GM19467 (cell line): Measurements from ENCODE around the gene EIF3L.

ENCODE experiments used
- ATAC-seq: cut with Tn5 transposase; IDR thresholded peaks from one replicate; pipeline ENCODE4 v1.9.1; 2021; ENCODE audit warnings: mild to moderate bottlenecking, moderate library complexity; ENCODE audit not compliant: unreplicated experiment

EIF3L gene

DNA sequence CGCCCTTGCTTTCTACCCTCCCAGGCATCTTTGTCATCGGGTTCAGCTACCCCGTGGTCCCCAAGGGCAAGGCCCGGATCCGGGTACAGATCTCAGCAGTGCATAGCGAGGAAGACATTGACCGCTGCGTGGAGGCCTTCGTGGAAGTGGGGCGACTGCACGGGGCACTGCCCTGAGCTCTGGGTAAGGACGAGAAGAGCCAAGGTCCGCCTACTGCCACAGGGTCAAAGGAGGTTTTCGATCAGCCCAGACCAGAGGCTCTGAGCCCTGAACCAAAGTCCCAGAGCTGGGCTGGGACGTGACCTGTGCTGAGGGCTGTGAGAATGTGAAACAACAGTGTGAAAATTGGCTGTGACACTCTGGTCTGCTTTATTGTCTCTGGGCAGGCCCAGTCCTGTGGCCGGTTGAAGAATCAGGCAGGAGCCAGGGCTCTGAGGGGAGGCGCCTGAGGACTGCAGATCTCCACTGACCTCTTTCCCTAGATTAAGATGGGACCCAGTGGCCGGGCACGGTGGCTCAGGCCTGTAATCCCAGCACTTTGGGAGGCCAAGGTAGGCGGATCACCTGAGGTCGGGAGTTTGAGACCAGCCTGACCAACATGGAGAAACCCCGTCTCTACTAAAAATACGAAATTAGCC lies 32.6 kb upstream of the EIF3L start:
- no peak for ATAC-seq

DNA sequence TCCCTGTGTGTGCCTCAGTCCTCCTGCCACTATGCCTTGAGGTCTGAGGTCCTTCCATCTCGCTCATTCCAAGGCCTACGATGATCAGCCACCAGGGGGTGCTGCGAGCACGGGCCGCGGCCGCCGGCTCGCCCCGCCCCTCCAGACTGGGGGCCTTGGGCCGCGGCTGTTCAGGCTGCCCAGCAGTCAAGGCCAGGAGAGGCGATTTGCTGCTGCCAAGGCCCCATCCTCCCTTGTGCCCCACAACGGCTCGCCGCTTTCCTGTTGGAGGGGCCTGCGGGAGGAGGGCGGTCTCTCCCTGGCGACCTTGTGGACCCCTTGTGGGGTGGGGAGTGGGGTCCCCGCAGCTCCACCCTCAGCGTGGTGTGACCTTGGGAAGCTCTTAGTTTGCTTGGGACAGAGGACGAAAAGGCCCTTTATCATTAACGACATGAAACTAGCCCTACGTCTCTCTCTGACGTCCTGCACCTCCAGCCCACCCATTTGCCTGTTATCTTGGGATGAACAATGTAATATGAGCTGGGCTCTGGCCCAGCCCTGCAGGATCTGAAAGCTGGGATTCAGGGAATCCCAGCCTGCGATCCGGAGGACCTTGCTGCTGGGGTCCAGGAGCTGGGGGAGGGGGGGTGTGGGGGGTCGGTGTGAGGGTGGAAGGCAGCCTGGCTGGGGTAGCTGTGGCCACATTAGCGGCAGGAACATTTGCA lies 31.4 kb upstream of the EIF3L start:
- no peak for ATAC-seq

DNA sequence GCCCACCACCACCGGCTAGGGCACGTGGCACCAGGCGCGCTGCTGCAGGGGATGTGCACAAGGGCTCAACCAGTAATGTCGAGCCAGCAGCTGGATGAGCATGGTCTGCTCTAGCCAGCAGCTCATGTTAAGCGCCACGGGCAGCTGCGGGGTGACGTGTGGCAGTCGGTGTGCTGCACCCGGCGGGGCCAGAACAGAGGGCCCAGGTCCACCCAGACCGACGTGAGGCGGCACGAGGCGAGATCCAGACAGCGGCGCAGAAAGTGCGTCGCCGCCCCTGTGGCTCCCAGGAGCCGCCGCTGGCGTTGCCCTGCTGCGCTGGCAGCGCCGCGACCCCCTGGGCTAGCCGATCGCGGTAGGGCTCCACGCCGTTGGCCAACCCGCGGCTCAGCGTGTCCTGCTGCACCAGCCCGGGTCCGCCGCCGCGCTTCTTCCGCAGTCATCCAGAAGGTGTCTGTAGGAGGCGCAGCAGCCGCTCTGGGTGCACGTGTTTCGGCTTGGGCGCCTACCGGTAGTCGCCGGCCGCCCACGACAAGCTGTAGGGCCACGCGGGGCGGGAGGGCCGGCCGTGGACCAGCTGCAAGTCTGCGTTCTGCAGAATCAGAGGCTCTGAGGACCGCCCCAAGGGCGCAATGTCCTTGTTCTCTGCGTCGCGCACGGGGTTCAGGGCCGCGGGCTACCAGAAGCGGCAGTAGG lies 30.7 kb upstream of the EIF3L start:
- ATAC-seq = no peak

DNA sequence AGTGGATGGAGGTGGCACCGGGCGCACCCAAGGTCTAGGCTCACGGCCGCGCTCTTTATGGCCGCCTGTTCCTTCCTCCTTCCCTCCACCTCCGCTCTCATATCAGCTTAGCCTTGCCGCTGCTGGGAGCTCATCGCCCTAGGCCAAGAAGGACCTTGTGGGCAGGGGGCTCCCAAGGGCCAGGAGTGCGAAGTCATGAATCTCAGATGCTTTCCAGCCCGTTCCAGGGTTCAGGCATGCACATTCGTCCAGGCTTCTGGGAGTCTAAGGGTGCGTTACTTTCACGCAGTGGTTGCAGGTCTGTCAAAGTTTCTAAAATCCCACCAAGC lies 30.1 kb upstream of the EIF3L start:
- no peak for ATAC-seq

DNA sequence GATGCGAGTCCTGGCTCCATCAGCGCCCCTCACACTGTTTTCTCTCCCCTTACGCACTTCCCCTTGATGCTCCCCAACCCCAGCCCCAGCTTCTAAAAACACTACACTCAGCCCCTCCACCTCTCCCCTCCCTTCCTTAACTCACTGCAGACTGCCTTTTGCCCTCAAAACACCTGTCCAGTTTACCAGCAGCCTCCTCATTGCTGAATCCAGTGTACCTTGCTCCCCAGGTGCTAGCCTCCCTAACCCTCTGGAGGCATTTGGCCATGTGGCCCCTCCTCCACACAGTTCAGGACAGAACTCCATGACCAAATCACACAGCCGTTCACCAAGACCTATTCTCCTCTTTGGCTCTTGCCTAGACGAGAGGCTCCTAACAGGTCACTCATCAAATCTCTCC lies 28.9 kb upstream of the EIF3L start:
- no peak for ATAC-seq

DNA sequence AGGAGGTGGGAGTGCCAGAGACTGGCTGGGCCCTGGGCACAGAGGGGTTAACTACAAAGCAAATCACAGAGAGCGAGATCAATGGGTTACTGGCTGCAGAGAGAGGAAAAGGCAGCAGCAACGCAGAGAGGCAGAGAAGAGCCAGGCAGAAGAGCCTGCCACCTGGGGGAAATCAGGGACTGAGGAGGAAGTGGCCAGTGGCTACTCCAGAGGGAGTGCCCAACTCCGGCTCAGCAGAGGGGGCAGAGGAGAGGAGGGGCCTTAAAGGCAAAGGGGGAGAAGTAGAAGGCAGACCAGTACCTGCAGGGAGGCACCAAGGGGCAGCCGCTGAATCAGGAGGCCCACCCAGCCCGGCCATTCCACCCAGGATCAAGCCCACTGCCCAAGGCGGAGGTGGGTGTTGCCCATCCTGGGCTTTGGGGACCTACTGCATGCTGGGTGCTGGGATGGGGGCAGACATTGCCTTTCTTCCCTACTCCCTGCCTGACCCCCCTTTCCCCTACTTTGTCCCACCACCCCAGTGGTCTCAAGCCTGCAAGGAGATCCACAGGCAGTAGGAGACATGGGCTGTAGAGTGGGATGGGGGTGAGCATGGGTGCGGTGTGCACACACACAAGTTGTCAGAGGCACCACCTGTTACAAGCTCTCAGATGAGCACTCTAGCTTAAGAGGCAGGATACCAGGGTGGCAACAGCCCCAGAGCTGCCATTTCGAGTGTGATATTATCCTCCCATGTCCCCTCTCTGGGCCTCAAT lies 27.0 kb upstream of the EIF3L start:
- ATAC-seq = no peak

DNA sequence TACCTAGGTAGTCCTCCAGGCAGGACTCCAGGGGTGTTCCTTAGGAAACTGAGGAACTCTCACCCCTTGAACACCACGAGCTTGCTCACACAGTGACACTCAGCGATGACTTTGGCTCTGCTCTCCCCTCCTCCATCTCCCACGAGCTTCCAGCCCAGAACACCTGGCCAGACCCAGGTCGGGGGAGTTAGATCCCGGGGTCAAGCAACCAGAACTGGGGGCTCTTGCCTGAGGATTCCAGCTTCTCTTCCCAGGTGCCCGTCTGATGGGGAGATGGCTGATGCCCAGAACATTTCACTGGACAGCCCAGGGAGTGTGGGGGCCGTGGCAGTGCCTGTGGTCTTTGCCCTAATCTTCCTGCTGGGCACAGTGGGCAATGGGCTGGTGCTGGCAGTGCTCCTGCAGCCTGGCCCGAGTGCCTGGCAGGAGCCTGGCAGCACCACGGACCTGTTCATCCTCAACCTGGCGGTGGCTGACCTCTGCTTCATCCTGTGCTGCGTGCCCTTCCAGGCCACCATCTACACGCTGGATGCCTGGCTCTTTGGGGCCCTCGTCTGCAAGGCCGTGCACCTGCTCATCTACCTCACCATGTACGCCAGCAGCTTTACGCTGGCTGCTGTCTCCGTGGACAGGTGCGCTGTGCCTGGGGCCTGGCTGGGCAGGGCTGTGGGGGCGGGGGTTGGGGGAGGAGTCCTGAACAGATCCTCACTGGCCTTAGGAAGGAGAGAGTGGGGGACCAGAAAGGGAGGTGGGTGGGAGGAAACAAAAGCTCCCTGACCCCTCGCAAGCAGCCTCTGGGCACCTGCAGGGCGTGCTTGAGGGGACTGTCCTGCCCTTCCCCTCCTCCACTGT lies 25.9 kb upstream of the EIF3L start, which contains the start of gene GALR3:
Gene GALR3, plus strand, starts transcription at position 249 of the 852 bp plus-strand sequence. Its CDS starts 25 bp downstream, at position 274.
- no peak for ATAC-seq

DNA sequence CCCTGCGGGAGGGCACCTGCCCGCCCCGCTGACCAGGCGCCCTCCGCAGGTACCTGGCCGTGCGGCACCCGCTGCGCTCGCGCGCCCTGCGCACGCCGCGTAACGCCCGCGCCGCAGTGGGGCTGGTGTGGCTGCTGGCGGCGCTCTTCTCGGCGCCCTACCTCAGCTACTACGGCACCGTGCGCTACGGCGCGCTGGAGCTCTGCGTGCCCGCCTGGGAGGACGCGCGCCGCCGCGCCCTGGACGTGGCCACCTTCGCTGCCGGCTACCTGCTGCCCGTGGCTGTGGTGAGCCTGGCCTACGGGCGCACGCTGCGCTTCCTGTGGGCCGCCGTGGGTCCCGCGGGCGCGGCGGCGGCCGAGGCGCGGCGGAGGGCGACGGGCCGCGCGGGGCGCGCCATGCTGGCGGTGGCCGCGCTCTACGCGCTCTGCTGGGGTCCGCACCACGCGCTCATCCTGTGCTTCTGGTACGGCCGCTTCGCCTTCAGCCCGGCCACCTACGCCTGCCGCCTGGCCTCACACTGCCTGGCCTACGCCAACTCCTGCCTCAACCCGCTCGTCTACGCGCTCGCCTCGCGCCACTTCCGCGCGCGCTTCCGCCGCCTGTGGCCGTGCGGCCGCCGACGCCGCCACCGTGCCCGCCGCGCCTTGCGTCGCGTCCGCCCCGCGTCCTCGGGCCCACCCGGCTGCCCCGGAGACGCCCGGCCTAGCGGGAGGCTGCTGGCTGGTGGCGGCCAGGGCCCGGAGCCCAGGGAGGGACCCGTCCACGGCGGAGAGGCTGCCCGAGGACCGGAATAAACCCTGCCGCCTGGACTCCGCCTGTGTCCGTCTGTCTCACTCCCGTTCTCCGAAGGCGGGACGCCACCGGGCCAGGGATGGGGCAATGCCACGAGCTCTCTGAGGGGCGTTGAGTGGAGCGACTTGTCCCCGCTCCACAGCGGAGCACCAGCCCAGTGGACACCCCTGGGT lies 24.3 kb upstream of the EIF3L start:
- ATAC-seq = no peak

DNA sequence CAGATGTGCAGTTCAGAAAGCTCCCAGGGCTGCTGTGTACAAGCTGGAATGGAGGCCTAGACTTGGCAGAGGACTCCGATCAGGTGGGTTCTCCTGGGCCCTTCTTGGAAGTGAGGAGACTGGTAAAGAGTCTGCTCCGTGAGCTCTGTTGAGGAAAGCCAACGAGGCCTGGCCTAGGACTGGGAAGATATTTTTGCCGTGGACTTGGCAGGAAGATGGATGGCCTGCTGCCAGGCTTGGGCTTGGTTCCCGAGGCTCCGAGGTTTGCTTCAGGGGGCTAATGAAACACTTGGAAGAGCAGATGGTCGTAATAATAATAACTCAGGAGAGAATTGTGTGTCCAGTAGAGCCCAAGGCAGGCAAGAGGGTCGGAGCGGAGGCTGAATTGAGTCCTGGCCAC lies 22.2 kb upstream of the EIF3L start:
- no peak for ATAC-seq

DNA sequence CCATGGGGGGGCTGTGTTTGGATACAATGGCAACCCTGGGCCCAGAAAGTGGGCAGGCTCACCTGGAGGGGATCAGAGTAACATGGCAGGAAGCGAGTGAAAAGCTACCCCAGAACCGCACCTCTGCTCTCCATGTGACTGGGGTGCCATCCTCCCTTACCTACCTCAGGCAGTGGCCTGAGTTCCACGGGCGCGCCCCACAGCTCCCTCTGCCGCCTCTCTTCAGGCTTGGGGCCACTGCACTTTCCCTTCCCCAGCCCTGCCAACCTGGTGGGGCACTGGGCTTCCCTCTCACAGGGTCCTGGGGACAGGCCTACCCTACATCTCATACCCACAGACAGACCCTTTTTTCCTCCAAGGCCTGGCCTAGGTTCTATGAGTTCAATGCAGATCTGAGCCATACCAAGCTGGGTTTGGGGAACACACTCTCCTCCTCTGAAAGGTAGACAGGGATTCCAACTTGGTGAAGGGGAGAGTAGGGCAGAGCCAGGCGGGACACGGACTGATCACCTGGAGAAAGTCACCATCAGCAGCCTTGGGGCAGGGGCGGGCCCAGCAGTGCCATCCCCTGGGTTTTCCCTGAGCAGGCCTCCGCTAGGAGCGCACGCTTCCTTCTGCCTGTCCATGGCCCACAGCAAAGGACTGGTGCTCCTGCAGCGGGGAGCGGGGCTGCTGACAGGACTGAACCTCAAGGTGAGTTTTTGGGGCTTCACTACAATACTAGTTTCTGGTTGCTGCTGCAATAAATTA lies 19.0 kb upstream of the EIF3L start:
- no peak for ATAC-seq

DNA sequence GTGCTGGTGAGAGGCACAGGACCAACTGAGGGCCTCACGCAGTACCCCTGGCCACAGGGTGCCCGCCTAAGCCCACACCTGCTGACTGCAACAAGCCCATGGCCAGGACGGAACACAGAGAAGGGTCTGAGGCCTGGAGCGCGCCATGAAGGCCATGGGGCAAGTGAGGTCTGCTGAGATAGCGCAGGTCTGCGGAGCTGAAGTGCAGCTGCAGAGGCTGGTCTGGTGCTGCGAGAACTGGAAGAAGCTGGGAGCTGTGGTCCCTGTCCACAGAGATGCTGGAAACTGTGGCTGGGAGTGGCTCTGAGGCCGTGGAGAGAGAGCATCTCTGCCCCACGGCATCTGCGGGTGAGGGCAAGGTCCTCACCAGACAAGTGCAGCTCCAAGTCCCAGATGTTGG lies 17.7 kb upstream of the EIF3L start:
- no peak for ATAC-seq

DNA sequence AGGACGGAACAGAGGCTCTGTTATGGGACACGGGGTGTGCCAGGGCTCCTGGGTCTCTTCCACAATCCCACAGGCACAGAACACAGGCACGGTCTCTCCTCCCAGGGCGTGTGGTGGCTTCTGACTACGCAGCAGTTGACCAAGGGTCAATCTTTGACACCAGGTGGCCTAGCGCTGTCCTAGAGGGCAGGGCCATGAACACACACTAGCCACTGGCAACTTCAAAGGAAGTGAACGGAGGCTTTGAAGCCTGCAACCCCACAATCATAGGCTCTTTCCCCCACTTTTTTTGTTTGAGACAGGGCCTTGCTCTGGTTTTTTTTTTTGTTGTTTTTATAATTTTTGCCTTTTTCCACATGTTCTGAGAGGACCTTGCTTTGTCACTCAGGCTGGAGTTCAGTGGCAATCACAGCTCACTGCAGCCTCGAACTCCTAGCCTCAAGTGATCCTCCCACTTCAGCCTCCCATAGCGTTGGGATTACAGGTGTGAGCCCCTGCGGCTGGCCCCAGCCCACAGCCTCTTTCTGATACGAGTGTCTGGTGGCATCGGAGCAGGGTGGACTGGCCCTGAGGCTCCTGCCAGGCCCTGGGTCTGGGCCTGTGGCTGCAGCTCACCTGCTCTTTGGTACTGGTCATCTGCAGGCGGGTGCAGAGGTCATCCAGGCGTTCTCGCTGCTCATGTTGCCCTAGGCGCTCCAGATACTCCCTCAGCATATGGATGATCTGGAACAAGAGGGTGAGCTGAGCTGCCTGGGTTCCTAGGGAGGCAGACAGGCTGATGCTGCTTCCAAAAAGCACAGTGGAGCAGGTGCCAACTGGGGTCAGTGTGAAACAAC lies 17.0 kb upstream of the EIF3L start:
- no peak for ATAC-seq

DNA sequence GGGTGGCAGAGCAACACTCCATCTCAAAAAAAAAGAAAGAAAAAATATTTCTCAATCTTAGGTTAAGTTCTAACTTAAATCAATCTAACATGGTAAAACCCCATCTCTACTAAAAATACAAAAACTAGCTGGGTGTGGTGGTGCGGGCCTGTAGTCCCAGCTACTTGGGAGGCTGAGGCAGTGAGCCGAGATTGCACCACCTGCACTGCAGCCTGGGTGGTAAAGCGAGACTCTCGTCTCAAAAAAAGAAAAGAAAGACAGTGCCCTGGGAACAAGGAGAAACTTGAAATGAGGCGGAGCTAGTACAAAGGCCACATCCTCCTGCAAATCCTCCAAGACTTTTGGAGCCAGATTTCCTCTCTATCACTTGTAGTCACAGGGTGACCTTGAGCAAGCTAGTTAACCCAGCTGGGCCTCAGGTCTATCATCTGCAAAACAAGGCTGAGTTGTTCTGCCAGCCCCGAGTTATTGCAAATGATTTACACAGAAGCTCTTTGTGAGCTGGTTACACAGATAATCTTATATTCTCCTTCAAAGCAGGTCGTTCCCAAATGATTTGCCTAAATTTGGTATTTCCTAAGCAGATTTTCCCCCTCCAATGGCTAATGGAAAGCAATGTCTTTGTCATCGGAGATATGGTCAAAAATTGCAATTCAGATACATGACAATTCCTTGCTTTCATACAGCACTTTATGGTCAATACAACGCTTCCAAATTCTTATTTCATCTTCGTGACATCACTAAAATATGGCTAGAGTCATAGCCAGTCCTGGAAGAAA lies 7.0 kb upstream of the EIF3L start:
- no peak for ATAC-seq

DNA sequence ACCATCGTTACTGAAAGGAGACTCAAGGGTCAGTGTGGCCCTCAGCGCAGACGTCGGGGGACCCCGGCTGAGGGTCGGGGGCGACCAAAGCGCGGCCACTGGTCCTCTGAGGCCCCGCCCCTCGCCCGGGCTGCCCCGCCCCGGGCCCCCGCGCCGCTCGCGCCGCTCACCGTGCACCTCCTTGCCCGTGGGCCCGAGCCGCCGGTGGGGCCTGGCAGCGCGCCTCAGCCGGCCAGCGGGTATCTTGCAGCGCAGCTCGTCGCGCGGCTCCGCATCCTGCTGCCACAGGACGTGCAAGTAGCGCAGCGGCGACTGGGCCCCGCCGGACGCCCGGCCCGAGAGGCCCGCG lies 5.5 kb upstream of the EIF3L start:
- peak; percentile 39 for ATAC-seq

DNA sequence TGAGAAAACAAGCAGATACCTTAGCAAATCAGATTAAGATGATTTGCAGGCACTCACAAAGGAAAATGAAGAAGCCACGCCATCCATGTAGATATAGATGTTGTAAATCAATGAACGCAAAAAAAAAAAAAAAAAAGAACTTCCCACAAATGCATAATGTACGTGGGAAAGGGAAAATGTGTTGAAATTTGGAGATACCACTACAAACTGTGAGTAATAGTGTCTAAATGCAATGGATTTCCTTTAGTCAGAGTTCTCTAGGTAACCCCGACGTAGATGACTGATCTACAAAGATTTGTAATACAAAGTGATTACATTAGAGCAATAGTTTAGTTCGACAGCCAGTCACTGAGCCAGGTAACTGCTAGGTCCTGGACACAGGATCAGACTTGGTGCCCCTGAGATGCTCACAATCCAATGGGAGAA lies 4.3 kb upstream of the EIF3L start:
- no peak for ATAC-seq

DNA sequence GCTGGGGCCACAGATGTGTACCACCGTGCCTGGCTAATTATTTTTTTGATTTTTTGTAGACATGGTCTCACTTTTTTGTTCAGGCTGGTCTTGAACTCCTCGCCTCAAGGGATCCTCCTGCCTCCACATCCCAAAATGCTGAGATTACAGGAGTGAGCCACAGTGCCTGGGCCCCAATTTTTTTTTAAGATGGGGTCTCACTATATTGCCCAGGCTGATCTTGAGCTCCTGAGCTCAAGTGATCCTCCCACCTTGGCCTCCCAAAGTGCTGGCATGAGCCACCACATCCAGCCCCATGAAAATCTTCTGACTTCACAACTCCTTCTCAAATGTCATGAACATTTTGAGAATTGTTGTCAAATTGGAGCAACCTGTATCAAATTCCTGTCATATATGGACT lies 2.8 kb upstream of the EIF3L start:
- no peak for ATAC-seq

DNA sequence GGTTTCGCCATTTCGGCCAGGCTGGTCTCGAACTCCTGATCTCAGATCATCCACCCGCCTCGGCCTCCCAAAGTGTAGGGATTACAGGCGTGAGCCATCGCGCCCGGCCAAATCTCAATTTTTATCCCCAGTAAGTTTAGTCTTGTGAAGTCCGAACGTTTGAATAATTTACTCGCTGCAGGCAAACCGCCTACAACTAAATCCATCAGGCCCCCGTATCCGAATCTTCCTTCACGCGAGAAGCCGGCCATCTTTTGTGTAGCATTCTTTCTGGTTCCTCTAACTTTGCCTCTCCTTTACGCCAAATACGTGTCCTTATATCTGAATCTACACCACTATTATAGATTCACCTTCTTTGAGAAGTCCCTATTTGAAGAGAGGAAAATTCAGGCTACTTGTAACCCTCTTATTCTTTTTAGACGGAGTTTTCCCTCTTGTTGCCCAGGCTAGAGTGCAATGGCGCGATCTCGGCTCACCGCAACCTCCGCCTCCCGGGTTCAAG lies 581 bp upstream of the EIF3L start:
- no peak for ATAC-seq
